ENCODE results near the gene UMPS. TPM values are rescaled to one million over a fixed set of nuclear protein-coding genes. Genes with fewer than 3 reads are reported as not detected.

Gene UMPS
- total RNA-seq: 12.4 and 17.4 TPM in 2 replicates

DNA sequence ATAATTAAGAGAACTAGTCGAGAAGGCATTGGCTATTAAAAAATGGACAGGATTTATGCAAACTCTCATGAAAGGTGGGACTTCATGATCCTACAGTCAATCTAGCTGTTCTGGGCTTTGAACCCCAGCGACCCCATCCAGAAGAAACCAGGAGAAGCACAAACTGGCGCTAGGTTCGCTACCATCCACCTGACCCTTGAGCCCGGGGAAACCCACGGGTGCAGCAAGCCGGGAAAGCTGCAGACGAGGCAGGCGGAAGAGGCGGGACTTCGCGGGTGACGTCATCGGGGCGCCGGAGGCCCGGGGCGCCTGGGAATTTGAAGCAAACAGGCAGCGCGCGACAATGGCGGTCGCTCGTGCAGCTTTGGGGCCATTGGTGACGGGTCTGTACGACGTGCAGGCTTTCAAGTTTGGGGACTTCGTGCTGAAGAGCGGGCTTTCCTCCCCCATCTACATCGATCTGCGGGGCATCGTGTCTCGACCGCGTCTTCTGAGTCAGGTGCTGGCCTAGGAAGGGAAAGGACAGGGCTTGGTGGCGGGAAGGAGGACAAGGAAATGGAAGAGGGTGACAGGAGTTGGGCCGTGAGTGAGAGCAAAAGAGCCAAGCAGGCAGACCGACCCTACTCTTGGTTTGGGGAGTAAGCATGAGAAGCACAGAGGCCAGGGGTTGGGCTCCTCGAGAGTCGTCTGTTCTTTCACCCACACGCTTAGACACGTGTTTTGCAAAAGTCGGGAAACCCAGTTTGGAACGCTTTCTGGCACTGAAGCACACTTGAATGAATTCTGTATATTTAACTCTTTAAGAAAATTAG, at the start of gene UMPS:
Gene UMPS (plus strand): TSS at position 324 of the 812 bp plus-strand sequence. CDS start 20 bp downstream, at position 344.

Other genes with a start within 250 kb of the UMPS start
- gene ITGB5, start 156.9 kb downstream of the UMPS start, total RNA-seq: 199 and 200 TPM in 2 replicates
- not detected in 2 replicates for gene MUC13, start 204.3 kb downstream of the UMPS start, total RNA-seq

All from cardiac ventricle fibroblast (primary cell).